A549 (cell line): ENCODE data around the gene API5.

Source experiments
- CTCF ChIP-seq: fragments of >200 bp; sonication (Bioruptor Twin); formaldehyde crosslinking; IDR thresholded peaks from 3 replicates; pipeline ENCODE4 v1.5.1; 2016
- RAD21 ChIP-seq, 2 experiments: fragments of >200 bp in 1 of 2; sonication (Bioruptor Twin) in 1 of 2; formaldehyde crosslinking in 1 of 2; IDR thresholded peaks in 1 of 2; conservative IDR thresholded peaks in 1 of 2; 2 replicates in 1 of 2; 3 replicates in 1 of 2; pipeline ENCODE4 v1.6.1; 2012 to 2018; ENCODE audit warnings: inconsistent platforms in 1 of 2

GRCh38 chr11:43269254-43269918 lies 42.4 kb upstream of the API5 start:
- TF ChIP-seq RAD21 (conservative IDR thresholded peaks at IDR 0.05 in 1 of 2, IDR thresholded peaks at IDR 0.05 in 1 of 2) (no peak), CTCF (no peak)
